HG03196 (cell line): ENCODE data around the gene GCH1.
"Not testable (repeated sequence)": the region's sequence is repeated elsewhere in the genome, so short reads cannot be mapped to it uniquely, and the experiment has no call there.

Experiments
- ATAC-seq: cut with Tn5 transposase; IDR thresholded peaks from one replicate; pipeline ENCODE4 v1.9.1; 2021; ENCODE audit not compliant: unreplicated experiment

The GCH1 gene

DNA sequence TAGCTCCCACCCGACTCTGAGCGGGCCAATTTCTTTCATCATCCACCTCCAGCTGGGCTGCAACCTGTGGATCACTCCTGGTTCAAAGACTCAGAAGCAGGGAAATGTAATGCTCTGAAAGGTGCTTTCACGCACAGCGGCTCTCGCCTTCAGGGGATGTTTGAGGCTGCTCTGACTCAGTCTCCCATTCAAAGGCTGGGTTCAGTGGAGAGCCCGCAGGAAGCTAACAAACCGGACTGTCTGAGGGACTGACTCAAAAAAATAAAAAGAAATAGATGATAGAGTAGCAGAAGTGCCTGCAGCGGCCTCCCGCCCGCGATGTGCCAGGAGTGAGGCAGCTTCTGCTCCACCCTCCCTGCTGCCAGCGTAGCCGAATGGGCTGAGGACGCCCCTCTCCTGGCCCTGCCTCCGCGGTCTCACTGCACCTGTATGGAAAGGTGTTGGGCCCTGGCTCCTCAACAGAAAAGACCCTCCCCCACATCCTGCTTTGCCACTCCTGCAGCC is 98.0 kb downstream of the GCH1 start:
- no peak for ATAC-seq

DNA sequence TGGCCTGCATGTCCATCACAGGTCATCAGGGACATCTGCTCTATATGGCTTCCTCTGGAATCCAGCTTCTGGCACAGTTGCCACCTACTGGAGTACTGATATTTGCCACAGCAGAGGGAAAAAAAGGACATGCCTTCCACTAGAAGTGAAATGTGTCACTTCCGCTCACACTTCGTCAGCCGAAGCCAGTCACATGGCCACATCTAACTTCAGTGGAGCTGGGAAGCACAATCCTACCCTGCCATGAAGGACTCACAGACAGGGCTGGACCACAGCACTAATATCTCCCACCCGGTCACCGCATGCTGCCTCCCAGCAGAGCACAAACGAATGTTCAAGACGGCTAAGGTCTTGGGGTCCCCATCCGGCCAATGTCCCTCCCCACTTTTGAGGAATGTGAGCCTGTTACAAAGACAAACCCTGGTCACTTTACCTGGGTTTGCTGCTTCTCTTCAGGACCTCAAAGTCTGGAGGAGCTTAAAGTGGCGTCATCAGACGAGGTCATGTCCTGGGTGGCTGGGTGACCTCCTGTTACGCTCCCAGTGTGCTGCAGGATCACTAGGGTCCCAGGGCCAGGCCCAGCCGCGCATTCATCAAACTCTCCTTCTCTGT is 98.6 kb downstream of the GCH1 start:
- no peak for ATAC-seq

DNA sequence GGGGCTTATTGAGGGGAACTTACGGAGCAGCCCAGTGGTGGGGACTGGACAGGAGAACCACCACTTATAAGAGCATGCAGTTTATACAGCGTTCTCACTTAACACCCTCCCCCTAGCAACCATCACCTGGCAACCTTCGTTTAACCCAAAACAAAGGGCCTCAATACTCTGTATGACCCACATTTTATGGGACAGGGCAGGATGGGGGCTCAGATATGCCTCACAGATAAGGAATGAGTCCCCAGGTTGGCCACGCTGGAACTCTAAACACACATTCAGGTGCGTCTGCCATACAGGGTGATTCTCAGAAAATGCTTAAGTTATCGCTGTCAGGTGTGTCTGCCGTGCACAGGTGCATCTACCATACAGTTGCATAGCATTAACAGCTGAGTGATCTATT is 99.2 kb downstream of the GCH1 start:
- no peak for ATAC-seq

DNA sequence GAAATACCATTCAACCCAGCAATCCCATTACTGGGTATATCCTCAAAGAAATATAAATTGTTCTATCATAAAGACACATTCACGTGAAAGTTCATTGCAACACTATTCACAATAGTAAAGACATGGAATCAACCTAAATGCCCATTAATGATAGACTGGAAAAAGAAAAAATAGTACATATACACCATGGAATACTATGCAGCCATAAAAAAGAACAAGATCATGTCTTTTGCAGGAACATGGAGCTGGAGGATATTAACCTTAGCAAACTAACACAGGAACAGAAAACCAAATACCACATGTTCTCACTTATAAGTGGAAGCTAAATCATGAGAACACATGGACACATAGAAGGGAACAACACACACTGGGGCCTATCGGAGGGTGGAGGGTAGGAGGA is 101.1 kb downstream of the GCH1 start:
- not testable (repeated sequence) for ATAC-seq

- no peak for ATAC-seq
Observed at GRCh38 chr14:54798465-54799124, 104.0 kb downstream of the GCH1 start.

- ATAC-seq, result no peak
Observed at GRCh38 chr14:54797986-54798385, 104.6 kb downstream of the GCH1 start.

- no peak for ATAC-seq
Observed at GRCh38 chr14:54797556-54797955, 105.1 kb downstream of the GCH1 start.

- no peak for ATAC-seq
Observed at GRCh38 chr14:54796961-54797360, 105.7 kb downstream of the GCH1 start.

DNA sequence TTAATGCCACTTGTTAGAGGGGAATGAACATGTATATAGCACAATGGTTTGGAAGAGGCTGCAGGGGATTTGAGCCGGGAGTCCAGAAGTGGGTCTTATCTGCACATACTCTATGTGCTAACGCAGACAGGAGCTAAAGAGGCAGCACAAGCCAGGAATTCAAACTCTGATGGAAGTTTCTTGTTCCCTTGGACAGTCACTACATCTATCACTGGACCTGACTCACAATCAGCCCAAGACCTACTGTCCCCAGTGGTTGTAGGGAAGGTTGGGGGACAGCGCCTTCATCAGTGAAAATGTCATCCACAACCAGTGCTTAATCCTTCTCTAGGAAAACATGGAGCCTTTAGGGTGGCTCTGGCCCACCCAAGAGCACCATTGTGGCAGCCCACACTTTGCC is 107.8 kb downstream of the GCH1 start:
- ATAC-seq, result no peak

GRCh38 chr14:54794159-54794558 is 108.5 kb downstream of the GCH1 start:
- no peak for ATAC-seq

DNA sequence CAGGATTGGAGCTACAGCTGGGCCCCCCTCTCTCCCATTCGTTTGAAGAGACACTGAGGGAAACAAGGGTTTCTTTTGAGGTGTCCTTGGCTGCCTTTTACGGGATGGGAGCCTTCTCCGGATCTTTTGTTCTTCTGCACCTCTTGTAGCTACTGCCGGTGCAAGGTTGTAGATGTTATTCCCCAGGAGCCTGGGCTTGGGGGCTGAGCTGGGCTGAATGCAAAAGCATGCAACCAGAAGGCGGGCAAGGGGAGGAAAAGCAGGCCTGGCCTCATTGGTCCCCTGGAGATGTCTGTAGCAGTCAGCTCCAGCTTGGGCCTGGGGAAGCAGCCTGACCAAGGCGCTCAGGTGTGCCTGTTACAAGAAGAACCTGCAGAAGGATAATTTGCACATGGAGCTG is 110.3 kb downstream of the GCH1 start:
- ATAC-seq, result no peak
